WTC11 (cell line): ENCODE data around the gene FAM72A. TPM values are rescaled to one million over a fixed set of nuclear protein-coding genes. Genes with fewer than 3 reads are reported as not detected.
A peak's percentile ranks its signal among the peaks of the same experiment; 100 is the strongest.
"Not testable (repeated sequence)": the region's sequence is repeated elsewhere in the genome, so short reads cannot be mapped to it uniquely, and the experiment has no call there.

Source experiments
- ATAC-seq: fragments of 200-7000 bp; cut with Tn5 transposase; 2 replicates; pipeline ENCODE4 v1.10.0; 2021; ENCODE audit warnings: mild to moderate bottlenecking, moderate library complexity
- CTCF ChIA-PET: fragments of 300-600 bp; sonication (Branson Sonifier 250); formaldehyde crosslinking; loops from one replicate; lab custom pipeline; 2021; ENCODE audit warnings: antibody characterized with exemption; lab: Charles Lee
- POLR2A ChIA-PET: fragments of 350-600 bp; sonication (Branson Sonifier 250); formaldehyde crosslinking; loops from one replicate; lab custom pipeline; 2021; ENCODE audit warnings: antibody characterized with exemption; lab: Charles Lee
- DNase-seq: peaks from one replicate; pipeline ENCODE4 v3.0.0; 2021; ENCODE audit warnings: low spot score
- H3K27ac Mint-ChIP-seq: 2 replicates; pipeline ENCODE4 v1.8.0; 2021; ENCODE audit warnings: mixed read lengths
- H3K27me3 Mint-ChIP-seq: 2 replicates; pipeline ENCODE4 v1.8.0; 2021; ENCODE audit warnings: low read depth, mild to moderate bottlenecking, moderate library complexity, mixed read lengths
- H3K36me3 Mint-ChIP-seq: 2 replicates; pipeline ENCODE4 v1.8.0; 2021; ENCODE audit warnings: mixed read lengths
- H3K4me1 Mint-ChIP-seq: 2 replicates; pipeline ENCODE4 v1.8.0; 2022; ENCODE audit warnings: mixed read lengths
- H3K4me3 Mint-ChIP-seq: 2 replicates; pipeline ENCODE4 v1.8.0; 2021; ENCODE audit warnings: mild to moderate bottlenecking, moderate library complexity, mixed read lengths
- H3K9me3 Mint-ChIP-seq: 2 replicates; pipeline ENCODE4 v1.8.0; 2021; ENCODE audit warnings: mixed read lengths
- total RNA-seq: library from RNA; stranded (reverse); gene quantifications from 3 replicates; pipeline ENCODE4 v1.2.3, GENCODE V29; 2021

The FAM72A gene
- total RNA-seq, 1 experiment from 2014 or later: 27.9 TPM

DNA sequence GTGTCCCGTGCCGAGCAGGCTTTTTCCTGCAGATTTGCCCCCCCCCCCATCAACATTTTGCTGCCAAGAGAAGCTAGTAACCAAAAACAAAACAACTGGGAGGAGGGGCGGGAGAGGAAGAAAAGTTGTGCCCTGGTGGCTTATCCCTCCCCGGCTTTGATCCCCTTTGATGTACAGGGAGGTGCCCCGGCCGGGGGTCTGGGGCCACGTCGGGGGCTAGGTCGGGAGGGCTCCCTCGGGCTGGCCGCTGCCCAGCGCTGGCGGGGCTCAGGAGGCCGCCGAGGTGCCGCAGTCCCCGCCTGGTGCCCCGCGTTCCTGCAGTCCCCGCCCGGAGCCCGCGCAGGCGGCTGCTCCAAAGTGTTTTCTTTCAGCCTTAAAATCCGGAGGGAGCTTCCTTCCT, 2.2 kb upstream of the FAM72A start:
- H3K36me3 Mint-ChIP-seq, H3K27me3 Mint-ChIP-seq, CTCF ChIA-PET, H3K9me3 Mint-ChIP-seq, H3K4me1 Mint-ChIP-seq, H3K27ac Mint-ChIP-seq, POLR2A ChIA-PET, ATAC-seq: not testable (repeated sequence)
- peak overlapping the region; percentile 74 for H3K4me3 Mint-ChIP-seq
- peak; percentile 11 for DNase-seq

DNA sequence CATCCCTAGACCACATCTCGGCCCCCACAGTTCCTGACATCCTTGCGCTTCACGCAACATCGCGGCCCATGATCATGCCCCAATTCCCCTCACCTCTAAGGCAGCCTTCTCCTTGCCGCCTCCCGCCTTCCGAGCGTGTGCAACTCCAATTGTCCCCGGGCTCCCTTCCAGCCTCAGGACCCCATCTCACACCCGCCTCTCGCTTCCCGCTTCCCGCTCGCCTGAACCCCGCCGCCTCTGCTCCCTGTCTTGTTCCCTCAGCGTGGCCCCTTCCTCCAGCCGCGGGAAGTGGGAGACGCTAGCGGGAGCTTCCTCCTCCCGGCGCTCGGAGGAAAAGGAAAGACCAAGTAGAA, 1.5 kb upstream of the FAM72A start:
- ATAC-seq, H3K27ac Mint-ChIP-seq, H3K4me1 Mint-ChIP-seq, H3K9me3 Mint-ChIP-seq, H3K27me3 Mint-ChIP-seq, CTCF ChIA-PET, POLR2A ChIA-PET, H3K36me3 Mint-ChIP-seq: not testable (repeated sequence)
- H3K4me3 Mint-ChIP-seq: peak overlapping the region; percentile 61
- DNase-seq: peak; percentile 10

DNA sequence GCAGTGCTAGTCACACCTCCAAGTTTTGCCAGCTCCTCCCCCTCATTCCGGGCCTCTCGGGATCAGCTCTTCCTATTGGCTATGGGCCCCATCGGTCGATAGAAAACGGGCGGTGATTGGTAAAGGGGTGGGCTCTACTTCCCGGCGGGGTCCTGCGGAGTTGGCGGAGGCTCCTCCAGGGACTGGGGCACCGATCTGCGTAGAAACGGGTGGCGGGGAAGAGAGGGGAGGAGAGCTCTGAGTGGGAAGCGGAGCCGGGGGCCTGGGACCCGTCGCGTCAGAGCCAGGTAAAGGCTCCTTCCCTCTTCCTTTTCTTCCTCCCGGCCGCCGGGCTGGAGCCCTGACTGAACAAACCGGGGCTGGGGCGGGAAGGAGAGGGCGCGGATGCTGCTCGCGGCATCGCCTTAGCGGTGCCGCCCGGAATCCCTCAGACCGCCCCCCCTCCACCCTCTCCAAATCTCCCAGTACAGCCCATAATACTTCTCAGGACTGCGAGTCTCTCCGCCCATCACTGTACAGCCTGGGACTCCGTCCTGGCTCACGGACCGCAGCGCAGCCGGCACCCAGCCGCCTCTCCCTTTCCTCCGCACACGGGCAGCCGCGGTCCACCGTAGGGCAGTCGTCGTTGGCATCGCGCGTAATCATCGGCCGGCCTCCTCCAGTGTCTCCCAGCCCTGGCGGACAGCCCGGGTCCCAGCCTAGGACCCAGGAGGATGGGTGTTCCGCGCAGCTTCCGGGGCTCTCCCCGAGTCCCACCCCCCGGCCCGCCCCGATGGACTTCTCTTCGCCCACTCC, 922 bp upstream of the FAM72A start, which contains the start of gene SRGAP2:
SRGAP2 (plus strand) TSS at position 178 of the 795 bp plus-strand sequence. CDS start 2,430 bp downstream, outside the sequence.
- H3K36me3 Mint-ChIP-seq, POLR2A ChIA-PET, H3K9me3 Mint-ChIP-seq, CTCF ChIA-PET, H3K27me3 Mint-ChIP-seq, H3K4me1 Mint-ChIP-seq, H3K27ac Mint-ChIP-seq: not testable (repeated sequence)
- peak; percentile 42 for DNase-seq
- peak; percentile 0; the same call in 1 of the 2 replicates for ATAC-seq
- H3K4me3 Mint-ChIP-seq: peak within 1 kb of the TSS; percentile 61

DNA sequence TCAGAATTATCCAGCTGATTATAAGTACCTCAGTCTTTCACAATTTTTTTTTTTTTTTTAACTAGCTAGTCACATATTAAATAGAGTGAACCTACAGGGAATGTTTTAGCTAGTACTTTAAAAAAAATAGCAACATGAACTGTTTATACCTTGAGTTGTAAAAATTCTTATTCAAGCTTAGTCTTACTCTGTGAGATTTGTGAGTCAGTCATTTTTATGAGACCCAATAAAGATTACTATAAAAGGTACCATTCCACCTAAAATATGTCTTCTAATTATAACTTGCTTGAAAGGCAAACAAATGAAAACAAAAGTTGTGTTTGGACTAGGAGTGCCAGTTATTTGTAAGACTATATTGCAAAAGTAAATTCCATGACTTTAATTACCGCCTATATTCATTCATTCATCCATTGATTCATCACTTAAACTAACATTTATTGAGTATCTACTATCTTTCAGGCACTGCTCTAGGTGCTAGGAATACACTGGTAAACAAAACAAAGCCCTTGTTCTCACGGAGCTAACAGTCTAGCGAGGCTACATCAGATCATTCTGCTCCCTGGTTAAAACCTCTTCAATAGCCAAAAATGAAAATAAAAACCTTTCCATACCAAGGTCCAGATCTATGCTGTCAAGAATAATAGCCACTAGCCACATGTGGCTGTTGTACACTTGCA, 5.8 kb downstream of the FAM72A start:
- H3K36me3 Mint-ChIP-seq, H3K4me3 Mint-ChIP-seq, H3K27ac Mint-ChIP-seq, H3K9me3 Mint-ChIP-seq, POLR2A ChIA-PET, ATAC-seq, CTCF ChIA-PET, DNase-seq, H3K27me3 Mint-ChIP-seq, H3K4me1 Mint-ChIP-seq: not testable (repeated sequence)

DNA sequence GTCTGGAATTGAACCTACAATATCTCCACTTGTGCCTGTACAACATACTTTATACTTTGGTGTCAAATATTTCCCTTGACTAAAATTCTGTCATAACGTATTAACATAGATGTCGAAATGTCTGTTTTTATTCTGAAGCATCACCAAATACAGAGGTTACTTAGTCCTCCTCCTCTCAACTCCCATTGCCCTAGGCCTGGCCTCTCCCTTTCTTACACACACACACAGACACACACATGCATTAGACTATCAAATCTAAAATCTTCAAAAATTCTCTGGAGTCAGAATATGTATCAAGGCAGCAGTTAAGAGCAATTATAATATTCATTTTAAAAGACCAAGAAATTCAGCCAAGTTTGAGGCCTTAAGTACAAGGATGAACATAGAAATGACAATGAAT, 7.5 kb downstream of the FAM72A start:
- H3K27me3 Mint-ChIP-seq, H3K4me1 Mint-ChIP-seq, H3K4me3 Mint-ChIP-seq, CTCF ChIA-PET, ATAC-seq, H3K27ac Mint-ChIP-seq, POLR2A ChIA-PET, H3K9me3 Mint-ChIP-seq, DNase-seq, H3K36me3 Mint-ChIP-seq: not testable (repeated sequence)

DNA sequence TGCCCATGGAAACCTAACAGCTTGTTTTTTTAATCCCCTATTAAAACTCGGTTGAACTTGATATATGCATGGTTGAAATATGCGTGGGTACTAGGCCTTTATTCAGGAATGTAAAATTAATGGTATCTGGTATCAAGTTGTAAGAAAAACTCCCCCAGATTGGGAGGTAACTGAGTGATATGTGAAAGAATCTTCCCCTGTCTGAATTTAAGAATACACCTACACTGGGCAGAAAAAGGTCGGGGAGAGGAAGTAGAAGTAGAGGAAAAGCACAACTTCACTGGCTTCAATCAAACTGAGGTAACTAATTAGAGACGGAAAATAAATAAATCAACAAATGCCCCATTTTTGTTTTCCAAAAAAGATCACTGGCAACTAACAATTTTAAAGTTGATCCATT, 15.8 kb downstream of the FAM72A start:
- POLR2A ChIA-PET, H3K4me1 Mint-ChIP-seq, H3K9me3 Mint-ChIP-seq, H3K27me3 Mint-ChIP-seq, H3K4me3 Mint-ChIP-seq, ATAC-seq, H3K27ac Mint-ChIP-seq, DNase-seq, CTCF ChIA-PET, H3K36me3 Mint-ChIP-seq: not testable (repeated sequence)

DNA sequence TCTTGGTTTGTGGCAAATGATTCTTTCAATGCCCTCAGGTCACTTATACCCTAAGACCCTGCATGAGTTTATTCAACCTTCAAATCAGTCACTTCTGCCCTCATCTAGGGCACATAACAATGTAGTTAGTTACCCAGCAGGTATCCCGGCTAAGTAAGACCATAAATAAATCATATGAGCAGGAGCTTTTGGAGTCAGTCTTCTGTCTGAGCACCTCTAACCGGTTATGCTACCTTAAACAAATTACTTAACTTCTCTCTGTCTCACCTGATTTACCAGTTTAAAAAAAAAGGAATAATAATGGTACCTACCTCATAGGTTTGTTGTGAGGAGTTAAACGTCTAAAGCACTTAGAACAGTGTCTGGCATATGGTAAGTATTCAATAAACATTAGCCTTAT, 16.9 kb downstream of the FAM72A start:
- POLR2A ChIA-PET: not testable (repeated sequence)

DNA sequence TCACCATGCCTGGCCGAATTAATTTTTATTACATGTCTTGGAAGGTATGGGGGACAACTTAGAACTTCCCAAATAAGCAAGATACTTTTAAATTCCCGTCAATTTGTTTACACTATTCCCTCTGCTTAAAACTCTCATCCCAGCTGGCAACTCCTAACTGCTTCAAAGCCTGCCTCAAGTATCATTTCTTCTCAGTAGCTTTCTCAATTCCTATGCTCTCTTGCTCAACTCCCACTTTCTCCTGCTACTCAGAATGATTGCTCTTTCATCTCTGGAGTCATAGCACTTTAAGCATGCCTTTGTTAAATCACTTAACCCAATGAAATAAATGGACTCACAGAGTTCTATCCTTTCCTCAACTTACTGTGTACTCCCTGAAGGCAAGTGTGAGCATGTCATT, 18.9 kb downstream of the FAM72A start:
- CTCF ChIA-PET, POLR2A ChIA-PET, DNase-seq, H3K27me3 Mint-ChIP-seq, H3K27ac Mint-ChIP-seq, H3K9me3 Mint-ChIP-seq, H3K4me3 Mint-ChIP-seq, ATAC-seq, H3K4me1 Mint-ChIP-seq, H3K36me3 Mint-ChIP-seq: not testable (repeated sequence)

More for the DNA sequence above, 16.9 kb downstream of the FAM72A start:
- DNase-seq, H3K36me3 Mint-ChIP-seq, CTCF ChIA-PET, H3K27me3 Mint-ChIP-seq, H3K27ac Mint-ChIP-seq, H3K4me3 Mint-ChIP-seq, H3K9me3 Mint-ChIP-seq, H3K4me1 Mint-ChIP-seq: not testable (repeated sequence)
- ATAC-seq: peak; percentile 43; the same call in 1 of the 2 replicates

DNA sequence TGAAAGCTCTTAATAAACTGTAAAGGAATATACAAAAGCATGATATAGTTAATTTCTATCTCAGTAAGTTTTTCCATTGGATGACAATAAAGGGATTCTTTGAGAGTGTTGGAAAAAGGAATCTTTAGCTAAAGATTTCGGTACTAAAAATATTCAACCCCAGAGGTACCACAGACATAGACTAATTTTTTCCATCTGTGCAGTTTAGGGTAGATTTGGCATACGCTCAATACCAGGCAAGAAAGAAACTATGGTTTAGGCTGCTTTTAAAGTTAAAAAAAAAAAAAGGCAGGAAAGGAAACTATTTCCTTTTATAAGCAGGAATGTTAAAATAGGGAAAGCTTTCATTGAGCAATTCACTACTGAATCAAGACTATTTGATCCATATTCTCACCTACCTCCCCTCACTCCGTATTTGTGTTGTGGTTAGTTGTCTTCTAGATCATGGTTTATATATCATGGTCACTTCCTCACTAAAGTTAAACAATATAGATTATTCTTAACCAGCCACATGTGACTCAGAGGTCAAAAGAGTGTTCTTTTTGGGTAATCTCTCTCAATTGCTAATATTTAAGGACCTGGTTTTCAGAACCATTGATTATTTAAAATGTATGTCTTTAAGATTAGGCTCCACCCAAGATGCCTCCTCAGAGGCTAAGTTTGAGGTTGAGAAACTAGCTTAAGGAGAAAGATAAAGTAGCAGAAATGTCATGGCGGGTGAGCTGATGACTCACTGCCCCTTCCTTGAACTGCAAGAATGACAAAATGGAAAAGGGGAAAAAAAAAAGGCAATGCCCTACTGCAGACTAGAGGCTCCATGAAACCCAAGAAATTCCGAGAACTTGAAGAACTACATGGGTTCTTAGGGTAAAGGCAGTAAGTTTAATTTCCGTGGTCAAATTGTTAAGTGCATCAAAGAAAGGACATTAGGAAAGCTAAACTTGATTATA, 20.0 kb downstream of the FAM72A start:
- H3K27me3 Mint-ChIP-seq, ATAC-seq, H3K4me3 Mint-ChIP-seq, H3K27ac Mint-ChIP-seq, H3K4me1 Mint-ChIP-seq, POLR2A ChIA-PET, CTCF ChIA-PET, H3K9me3 Mint-ChIP-seq, DNase-seq, H3K36me3 Mint-ChIP-seq: not testable (repeated sequence)

DNA sequence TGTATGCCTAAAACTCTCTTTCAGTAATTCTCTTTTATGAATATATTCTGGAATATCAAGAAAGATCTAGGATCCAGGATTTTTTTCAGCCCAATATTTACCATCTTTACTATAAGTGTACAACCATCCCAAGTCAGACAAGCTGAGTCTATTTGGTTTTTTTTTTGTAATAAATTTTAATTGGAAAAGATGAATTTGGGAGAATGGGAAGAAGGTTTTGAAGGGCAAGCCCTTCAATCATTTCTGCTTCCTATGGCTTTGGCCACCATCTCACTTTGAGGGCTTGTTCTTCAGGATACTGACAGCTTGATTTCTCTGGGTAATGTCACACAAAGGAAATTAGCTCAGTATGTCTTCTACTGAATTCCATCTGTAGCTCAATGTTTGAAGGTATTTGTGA, 23.0 kb downstream of the FAM72A start:
- DNase-seq, H3K27ac Mint-ChIP-seq, H3K36me3 Mint-ChIP-seq, ATAC-seq, H3K9me3 Mint-ChIP-seq, POLR2A ChIA-PET, H3K4me3 Mint-ChIP-seq, H3K27me3 Mint-ChIP-seq, H3K4me1 Mint-ChIP-seq: not testable (repeated sequence)
- CTCF ChIA-PET: interaction anchor here (0.6 kb wide), 2 partner anchors 194 to 270 kb away, joined by 4 to 7 read pairs; no protein-coding TSS in a partner anchor

DNA sequence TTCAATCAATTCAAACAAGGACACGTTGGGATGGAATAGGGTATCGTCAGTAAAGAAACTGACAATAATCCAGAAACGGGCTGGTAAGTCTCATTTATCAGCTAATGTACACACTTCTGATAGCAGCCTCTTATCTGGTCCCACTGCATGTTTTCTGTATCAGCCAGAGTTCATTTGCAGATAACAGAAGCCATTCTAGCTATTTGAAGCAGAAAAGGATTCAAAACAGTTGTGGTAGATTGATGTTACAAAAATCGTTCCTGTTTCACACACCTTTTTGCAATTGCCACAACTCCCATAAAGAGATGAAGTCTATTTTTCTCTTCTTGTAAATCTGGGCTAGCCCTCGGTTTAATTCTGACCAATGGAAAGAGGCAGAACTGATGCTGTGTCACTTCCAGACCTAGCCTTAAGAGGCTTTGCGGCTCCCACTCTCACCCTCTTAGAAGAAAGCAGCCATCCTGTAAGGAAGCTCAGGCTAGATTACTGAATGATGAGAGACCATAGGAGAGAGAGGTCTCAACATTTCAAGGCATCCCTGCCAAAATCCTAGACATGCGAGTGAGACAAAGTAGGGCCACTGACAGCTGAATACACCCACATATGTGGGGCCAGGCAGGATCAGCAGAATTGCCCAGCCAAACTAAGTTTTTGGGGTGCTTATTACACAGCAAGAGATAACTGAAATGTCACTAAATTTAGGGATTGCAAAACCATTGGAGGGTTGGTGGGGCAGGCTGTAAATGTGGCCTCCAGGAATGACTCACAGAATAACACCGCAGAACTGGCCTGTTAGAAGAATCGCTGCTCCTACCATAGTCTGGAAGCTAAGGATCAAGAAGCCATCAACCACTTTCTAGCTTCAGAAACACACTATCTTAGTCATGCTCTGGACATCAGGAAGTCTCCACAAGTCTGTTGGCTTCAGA, 24.3 kb downstream of the FAM72A start:
- DNase-seq, H3K36me3 Mint-ChIP-seq, H3K4me3 Mint-ChIP-seq, CTCF ChIA-PET, H3K4me1 Mint-ChIP-seq, POLR2A ChIA-PET, H3K9me3 Mint-ChIP-seq, H3K27me3 Mint-ChIP-seq: not testable (repeated sequence)
- ATAC-seq: peak; percentile 51
- H3K27ac Mint-ChIP-seq: peak overlapping the region; percentile 15; the same call in 1 of the 2 replicates
